Astrocyte of the spinal cord (primary cell): Measurements from ENCODE around the gene LGI1.

Source experiments
- DNase-seq: peaks from one replicate; pipeline ENCODE4 v3.0.0; 2011; ENCODE audit warnings: low read depth, low spot score
- H3K4me3 ChIP-seq: 2 replicates; pipeline ENCODE4 v1.5.1; 2011; ENCODE audit warnings: low read depth, mild to moderate bottlenecking, low read length, moderate library complexity
- CTCF ChIP-seq: IDR thresholded peaks from 2 replicates; pipeline ENCODE4 v1.5.1; 2012; ENCODE audit warnings: low read depth, mild to moderate bottlenecking, low read length, inconsistent platforms
- in situ Hi-C: cut with HindIII; loops from 2 replicates; pipeline ENCODE4 v1.10.0; 2017; ENCODE audit warnings: low sequenced_read_pairs

Gene LGI1

GRCh38 chr10:93752761-93753160 is 5.0 kb upstream of the LGI1 start:
- TF ChIP-seq CTCF, result no peak
- DNase-seq, result peak; percentile 42
- in situ Hi-C loops, result no loop called here

GRCh38 chr10:93753621-93754250 is 4.0 kb upstream of the LGI1 start:
- TF ChIP-seq CTCF, result no peak
- DNase-seq, result no peak
- no peak overlapping the region for H3K4me3 ChIP-seq
- in situ Hi-C loops, result no loop called here

More at GRCh38 chr10:93752761-93753160, 5.0 kb upstream of the LGI1 start:
- no peak overlapping the region for H3K4me3 ChIP-seq

- no peak overlapping the region for H3K4me3 ChIP-seq
- in situ Hi-C loops, result no loop called here
- no peak for TF ChIP-seq CTCF
- DNase-seq, result no peak
These were observed 3.0 kb upstream of the LGI1 start for GRCh38 chr10:93754761-93755160.

GRCh38 chr10:93755443-93756116 is 2.2 kb upstream of the LGI1 start:
- DNase-seq, result no peak
- in situ Hi-C loops, result no loop called here

GRCh38 chr10:93756118-93756517 is 1.6 kb upstream of the LGI1 start:
- no peak for TF ChIP-seq CTCF
- DNase-seq, result no peak
- in situ Hi-C loops, result no loop called here
- H3K4me3 ChIP-seq, result no peak overlapping the region

More at GRCh38 chr10:93755443-93756116, 2.2 kb upstream of the LGI1 start:
- TF ChIP-seq CTCF, result no peak
- H3K4me3 ChIP-seq, result no peak overlapping the region

GRCh38 chr10:93757136-93757535 is 600 bp upstream of the LGI1 start:
- peak; percentile 32 for TF ChIP-seq CTCF
- in situ Hi-C loops, result no loop called here
- DNase-seq, result peak; percentile 3
- no peak overlapping the region for H3K4me3 ChIP-seq
